Hematopoietic multipotent progenitor cell treated with erythropoietin and hydrocortisone succinate and interleukin-3 and kit ligand, for 6 days (in vitro differentiated cells): Measurements from ENCODE around the gene CYP11A1.

Source experiments
- DNase-seq: peaks from one replicate; pipeline ENCODE4 v3.0.0-alpha.2; 2015

The CYP11A1 gene

GRCh38 chr15:74367296-74367854 lies at the start of gene CYP11A1:
TSS of gene CYP11A1 (minus strand) at chr15:74367646. CDS start at chr15:74367585, 61 bp downstream.
- no peak for DNase-seq

- DNase-seq: no peak
Measured at GRCh38 chr15:74417225-74417624, 49.8 kb upstream of the CYP11A1 start.

GRCh38 chr15:74415966-74416916 lies 48.8 kb upstream of the CYP11A1 start:
- no peak for DNase-seq

- no peak for DNase-seq
Measured at GRCh38 chr15:74414603-74415338, 47.3 kb upstream of the CYP11A1 start.

GRCh38 chr15:74414081-74414580 lies 46.7 kb upstream of the CYP11A1 start:
- DNase-seq: no peak

- DNase-seq: no peak
Measured at GRCh38 chr15:74413350-74414080, 46.1 kb upstream of the CYP11A1 start.

- no peak for DNase-seq
Measured at GRCh38 chr15:74412159-74412558, 44.7 kb upstream of the CYP11A1 start.

- DNase-seq: no peak
Measured at GRCh38 chr15:74411686-74412085, 44.2 kb upstream of the CYP11A1 start.

GRCh38 chr15:74410502-74410901 lies 43.1 kb upstream of the CYP11A1 start:
- no peak for DNase-seq

GRCh38 chr15:74409225-74409624 lies 41.8 kb upstream of the CYP11A1 start:
- DNase-seq: no peak

- no peak for DNase-seq
Measured at GRCh38 chr15:74408815-74409214, 41.4 kb upstream of the CYP11A1 start.

- no peak for DNase-seq
Measured at GRCh38 chr15:74408385-74408784, 40.9 kb upstream of the CYP11A1 start.

GRCh38 chr15:74406992-74407705 lies 39.7 kb upstream of the CYP11A1 start:
- DNase-seq: no peak

GRCh38 chr15:74406517-74406916 lies 39.1 kb upstream of the CYP11A1 start:
- DNase-seq: no peak

- no peak for DNase-seq
Measured at GRCh38 chr15:74405823-74406222, 38.4 kb upstream of the CYP11A1 start.

GRCh38 chr15:74403991-74404563 lies 36.6 kb upstream of the CYP11A1 start:
- no peak for DNase-seq

- DNase-seq: no peak
Measured at GRCh38 chr15:74403588-74403919, 36.1 kb upstream of the CYP11A1 start.

- DNase-seq: no peak
Measured at GRCh38 chr15:74402873-74403587, 35.6 kb upstream of the CYP11A1 start.

GRCh38 chr15:74402337-74402841 lies 34.9 kb upstream of the CYP11A1 start:
- no peak for DNase-seq

- no peak for DNase-seq
Measured at GRCh38 chr15:74400915-74401757, 33.7 kb upstream of the CYP11A1 start.
